Measurements from ENCODE around the gene LCT. TPM values are rescaled to one million over a fixed set of nuclear protein-coding genes. Genes with fewer than 3 reads are reported as not detected.

The LCT gene
- total RNA-seq, 1 experiment from 2014 or later: 0.04 TPM

DNA sequence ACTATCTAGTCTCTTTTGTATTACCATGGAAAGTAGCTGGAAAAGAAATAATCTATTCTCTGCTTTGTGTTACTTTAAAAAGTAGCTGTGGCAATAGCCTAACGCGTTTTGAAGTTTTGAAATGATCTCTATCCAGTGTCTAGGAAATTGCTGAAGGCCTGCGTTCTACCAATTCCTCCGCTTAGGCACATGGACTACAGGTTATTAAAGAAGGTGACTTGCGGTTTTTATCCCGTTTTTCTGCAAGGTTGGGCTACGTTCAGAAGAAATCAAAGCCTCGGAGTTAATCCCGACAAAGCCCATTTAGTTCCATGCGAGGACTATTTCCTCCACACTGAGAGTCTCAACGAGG lies 96.0 kb downstream of the LCT start:
- Histone ChIP-seq H3K14ac (ENCODE audit: insufficient read depth, low read length) (no peak overlapping the region), H2BK5ac (ENCODE audit: insufficient read length, low read length) (no peak overlapping the region), H3K27me3 (ENCODE audit: insufficient read depth, low read length) (no peaks in the 10 kb centered on the region), H3K56ac (ENCODE audit: insufficient read length, low read depth, low read length) (no peak overlapping the region), H2AK5ac (ENCODE audit: insufficient read length, low read length) (no peak overlapping the region), H3K27ac (ENCODE audit: insufficient read length, low read depth, low read length) (no peak overlapping the region), H3K4me2 (ENCODE audit: insufficient read depth, insufficient read length, low read length) (no peak overlapping the region), H4K5ac (ENCODE audit: insufficient read length, low read depth, low read length) (no peak overlapping the region), H2BK15ac (ENCODE audit: low read depth, low read length) (no peak overlapping the region), H4K8ac (replicated peaks; ENCODE audit: insufficient read length, low read depth, low read length) (no peak overlapping the region), H3K23ac (ENCODE audit: insufficient read length, low read depth, low read length) (no peak overlapping the region), H3T11ph (ENCODE audit: low read length) (no peak overlapping the region), H2AFZ (ENCODE audit: low read length) (no peak overlapping the region), H3K4me1 (ENCODE audit: insufficient read depth, low read length) (no peaks in the 10 kb centered on the region), H4K20me1 (ENCODE audit: control insufficient read depth, insufficient read depth, insufficient read length) (no peaks in the 10 kb centered on the region), H4K91ac (ENCODE audit: insufficient read length, low read depth, low read length) (no peak overlapping the region), H3K18ac (ENCODE audit: insufficient read length, low read depth, low read length) (no peak overlapping the region), H3K4ac (ENCODE audit: low read depth, low read length) (no peak overlapping the region), H3K23me2 (ENCODE audit: insufficient read length, low read depth, low read length, poor library complexity, severe bottlenecking) (no peaks in the 10 kb centered on the region), H2BK20ac (ENCODE audit: low read depth, low read length, poor library complexity, severe bottlenecking) (no peak overlapping the region), H3K79me1 (ENCODE audit: insufficient read depth, low read depth, low read length, poor library complexity, severe bottlenecking) (no peaks in the 10 kb centered on the region), H3K79me2 (ENCODE audit: insufficient read depth, low read length) (peaks cover 13% of the 10 kb centered on the region; the same call in 1 of the 2 replicates), H2BK120ac (ENCODE audit: low read depth, low read length, poor library complexity, severe bottlenecking) (no peak overlapping the region), H3K9ac (ENCODE audit: extremely low read depth, insufficient read length, low read length) (no peak overlapping the region), H3K9me3 (ENCODE audit: control insufficient read depth, low read depth, low read length) (no peaks in the 10 kb centered on the region), H2BK12ac (ENCODE audit: insufficient read length, low read depth, low read length) (no peak overlapping the region)
- WGBS (ENCODE audit: extremely low coverage, insufficient read length, low lambda C conversion rate): no CpG with 5 or more reads among the region's 11 CpGs
- Mint-ChIP-seq H3K4me1 (peaks cover 16 to 17% of the 10 kb centered on the region in 2 experiments), H3K27ac (peak overlapping the region in 1 of 3 experiments; percentile 25; a peak in 1 of 7 replicates), H3K9me3 (no peaks in the 10 kb centered on the region; a peak in 1 of 5 replicates), H3K36me3 (ENCODE audit: insufficient read depth in 1 of 3, low read depth in 3 of 3) (no peaks in the 10 kb centered on the region; a peak in 1 of 7 replicates), H3K27me3 (ENCODE audit: low read depth) (no peaks in the 10 kb centered on the region), H3K4me3 (peak overlapping the region in 1 of 2 experiments; percentile 98; a peak in 2 of 5 replicates)
- no peak for DNase-seq
- TF ChIP-seq, protein P1, sequence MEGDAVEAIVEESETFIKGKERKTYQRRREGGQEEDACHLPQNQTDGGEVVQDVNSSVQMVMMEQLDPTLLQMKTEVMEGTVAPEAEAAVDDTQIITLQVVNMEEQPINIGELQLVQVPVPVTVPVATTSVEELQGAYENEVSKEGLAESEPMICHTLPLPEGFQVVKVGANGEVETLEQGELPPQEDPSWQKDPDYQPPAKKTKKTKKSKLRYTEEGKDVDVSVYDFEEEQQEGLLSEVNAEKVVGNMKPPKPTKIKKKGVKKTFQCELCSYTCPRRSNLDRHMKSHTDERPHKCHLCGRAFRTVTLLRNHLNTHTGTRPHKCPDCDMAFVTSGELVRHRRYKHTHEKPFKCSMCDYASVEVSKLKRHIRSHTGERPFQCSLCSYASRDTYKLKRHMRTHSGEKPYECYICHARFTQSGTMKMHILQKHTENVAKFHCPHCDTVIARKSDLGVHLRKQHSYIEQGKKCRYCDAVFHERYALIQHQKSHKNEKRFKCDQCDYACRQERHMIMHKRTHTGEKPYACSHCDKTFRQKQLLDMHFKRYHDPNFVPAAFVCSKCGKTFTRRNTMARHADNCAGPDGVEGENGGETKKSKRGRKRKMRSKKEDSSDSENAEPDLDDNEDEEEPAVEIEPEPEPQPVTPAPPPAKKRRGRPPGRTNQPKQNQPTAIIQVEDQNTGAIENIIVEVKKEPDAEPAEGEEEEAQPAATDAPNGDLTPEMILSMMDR (conservative IDR thresholded peaks at IDR 0.05): no peak

All from H9 (cell line).